WTC11 (cell line): Measurements from ENCODE around the gene INPP5A. TPM values are rescaled to one million over a fixed set of nuclear protein-coding genes. Genes with fewer than 3 reads are reported as not detected.

ENCODE experiments used
- ATAC-seq: fragments of 200-7000 bp; cut with Tn5 transposase; 2 replicates; pipeline ENCODE4 v1.10.0; 2021; ENCODE audit warnings: mild to moderate bottlenecking, moderate library complexity
- Bru-seq: library from RNA; stranded (reverse); fragments of 400-500 nt; gene quantifications from one replicate; lab custom pipeline; 2021; lab: Mats Ljungman, UMichigan
- CTCF ChIA-PET: fragments of 300-600 bp; sonication (Branson Sonifier 250); formaldehyde crosslinking; loops from one replicate; lab custom pipeline; 2021; ENCODE audit warnings: antibody characterized with exemption; lab: Charles Lee
- POLR2A ChIA-PET: fragments of 350-600 bp; sonication (Branson Sonifier 250); formaldehyde crosslinking; loops from one replicate; lab custom pipeline; 2021; ENCODE audit warnings: antibody characterized with exemption; lab: Charles Lee
- DNase-seq: peaks from one replicate; pipeline ENCODE4 v3.0.0; 2021; ENCODE audit warnings: low spot score
- H3K27ac Mint-ChIP-seq: 2 replicates; pipeline ENCODE4 v1.8.0; 2021; ENCODE audit warnings: mixed read lengths
- H3K27me3 Mint-ChIP-seq: 2 replicates; pipeline ENCODE4 v1.8.0; 2021; ENCODE audit warnings: low read depth, mild to moderate bottlenecking, moderate library complexity, mixed read lengths
- H3K36me3 Mint-ChIP-seq: 2 replicates; pipeline ENCODE4 v1.8.0; 2021; ENCODE audit warnings: mixed read lengths
- H3K4me1 Mint-ChIP-seq: 2 replicates; pipeline ENCODE4 v1.8.0; 2022; ENCODE audit warnings: mixed read lengths
- H3K4me3 Mint-ChIP-seq: 2 replicates; pipeline ENCODE4 v1.8.0; 2021; ENCODE audit warnings: mild to moderate bottlenecking, moderate library complexity, mixed read lengths
- H3K9me3 Mint-ChIP-seq: 2 replicates; pipeline ENCODE4 v1.8.0; 2021; ENCODE audit warnings: mixed read lengths
- ESRRA ChIP-seq: sonication (generic); formaldehyde crosslinking; IDR thresholded peaks from 2 replicates; pipeline ENCODE4 v1.8.1; 2022; ENCODE audit warnings: mild to moderate bottlenecking, missing genetic modification reagents, borderline replicate concordance
- FOXP1 ChIP-seq: sonication (generic); formaldehyde crosslinking; IDR thresholded peaks from 2 replicates; pipeline ENCODE4 v1.8.0; 2022; ENCODE audit warnings: missing genetic modification reagents, mild to moderate bottlenecking, moderate library complexity, borderline replicate concordance
- GTF2I ChIP-seq: fragments of 250-450 bp; sonication (Bioruptor Pico); conservative IDR thresholded peaks from 2 replicates; pipeline ENCODE4 v1.4.0; 2021; ENCODE audit warnings: mild to moderate bottlenecking
- JAZF1 ChIP-seq: fragments of 250-450 bp; sonication (Bioruptor Pico); IDR thresholded peaks from 2 replicates; pipeline ENCODE4 v1.9.0; 2021; ENCODE audit warnings: moderate library complexity, mild to moderate bottlenecking, inconsistent platforms
- JUN ChIP-seq: sonication (generic); formaldehyde crosslinking; IDR thresholded peaks from 2 replicates; pipeline ENCODE4 v1.8.0; 2023; ENCODE audit warnings: mild to moderate bottlenecking, missing genetic modification reagents
- NFYB ChIP-seq: sonication (generic); formaldehyde crosslinking; conservative IDR thresholded peaks from 2 replicates; pipeline ENCODE4 v1.8.0; 2022; ENCODE audit warnings: low read depth, missing genetic modification reagents
- OVOL2 ChIP-seq: fragments of 250-450 bp; sonication (Bioruptor Pico); IDR thresholded peaks from 2 replicates; pipeline ENCODE4 v1.9.0; 2021; ENCODE audit warnings: mild to moderate bottlenecking, borderline replicate concordance
- long read RNA-seq, 3 experiments: library from RNA in 1 of 3; library from capped mRNA in 1 of 3; library from polyadenylated mRNA in 1 of 3; unstranded in 2 of 3; stranded (forward) in 1 of 3; transcript quantifications; one replicate each; pipeline ENCODE4 v2.0.0, GENCODE V29; 2021
- total RNA-seq: library from RNA; stranded (reverse); gene quantifications from 3 replicates; pipeline ENCODE4 v1.2.3, GENCODE V29; 2021
- TF ChIP-seq, protein P1 (sequence below): sonication (generic); formaldehyde crosslinking; IDR thresholded peaks from 2 replicates; pipeline ENCODE4 v1.8.1; 2022; ENCODE audit warnings: missing genetic modification reagents, borderline replicate concordance
- TF ChIP-seq, protein P2 (sequence below): sonication (generic); formaldehyde crosslinking; IDR thresholded peaks from 2 replicates; pipeline ENCODE4 v1.8.1; 2023; ENCODE audit warnings: mild to moderate bottlenecking, moderate library complexity, missing genetic modification reagents
- TF ChIP-seq, protein P3 (sequence below): fragments of 250-450 bp; sonication (Bioruptor Pico); conservative IDR thresholded peaks from 2 replicates; pipeline ENCODE4 v1.9.0; 2021; ENCODE audit warnings: mild to moderate bottlenecking
- TF ChIP-seq, protein P4 (sequence below): fragments of 250-450 bp; sonication (Bioruptor Pico); IDR thresholded peaks from 2 replicates; pipeline ENCODE4 v1.9.0; 2021; ENCODE audit warnings: mild to moderate bottlenecking
- TF ChIP-seq, protein P5 (sequence below): fragments of 250-450 bp; sonication (Bioruptor Pico); IDR thresholded peaks from 2 replicates; pipeline ENCODE4 v1.9.0; 2021; ENCODE audit warnings: mild to moderate bottlenecking
- TF ChIP-seq, protein P6 (sequence below): sonication (generic); formaldehyde crosslinking; IDR thresholded peaks from 2 replicates; pipeline ENCODE4 v1.8.1; 2023; ENCODE audit warnings: mild to moderate bottlenecking, missing genetic modification reagents, borderline replicate concordance

INPP5A gene, protein sequence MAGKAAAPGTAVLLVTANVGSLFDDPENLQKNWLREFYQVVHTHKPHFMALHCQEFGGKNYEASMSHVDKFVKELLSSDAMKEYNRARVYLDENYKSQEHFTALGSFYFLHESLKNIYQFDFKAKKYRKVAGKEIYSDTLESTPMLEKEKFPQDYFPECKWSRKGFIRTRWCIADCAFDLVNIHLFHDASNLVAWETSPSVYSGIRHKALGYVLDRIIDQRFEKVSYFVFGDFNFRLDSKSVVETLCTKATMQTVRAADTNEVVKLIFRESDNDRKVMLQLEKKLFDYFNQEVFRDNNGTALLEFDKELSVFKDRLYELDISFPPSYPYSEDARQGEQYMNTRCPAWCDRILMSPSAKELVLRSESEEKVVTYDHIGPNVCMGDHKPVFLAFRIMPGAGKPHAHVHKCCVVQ
- total RNA-seq (20.0 to 22.1 TPM (median 21.5 TPM) in 3 replicates), Bru-seq, nascent RNA (percentile 46 among the genes with signal in this experiment)
- long read RNA-seq, experiment 1, transcript INPP5A-203 (16 exons, 2,967 nt): major isoform, 140 of 181 reads
- long read RNA-seq, experiment 1, partial matches to known transcripts: 8 of 181 reads
- long read RNA-seq, experiment 1, other reads (novel, unspliced or antisense): 33 of 181 reads
- long read RNA-seq, experiment 2, transcript INPP5A-203 (16 exons, 2,967 nt): major isoform, 5 of 27 reads
- long read RNA-seq, experiment 2, partial matches to known transcripts: 13 of 27 reads
- long read RNA-seq, experiment 2, other reads (novel, unspliced or antisense): 9 of 27 reads
- long read RNA-seq, experiment 3, partial matches to known transcripts: 0 of 1 reads
- long read RNA-seq, experiment 3, other reads (novel, unspliced or antisense): 1 of 1 reads

DNA sequence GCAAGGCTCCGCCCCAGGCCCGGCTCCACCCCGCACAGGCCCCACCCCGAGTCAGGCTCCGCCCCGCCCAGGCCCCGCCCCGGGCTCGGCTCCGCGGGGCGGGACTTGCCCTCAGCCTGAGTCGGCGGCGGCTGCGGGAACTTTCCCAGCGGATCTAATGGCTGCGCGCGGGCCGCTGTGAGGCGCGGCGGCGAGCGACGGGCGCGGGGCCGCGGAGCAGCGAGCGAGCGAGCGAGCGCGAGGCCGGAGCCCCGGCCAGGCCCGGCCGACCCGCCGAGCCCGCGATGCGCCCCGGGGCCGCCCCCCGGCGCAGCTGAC is at the start of gene INPP5A:
INPP5A (plus strand) TSS at position 104 of the 318 bp plus-strand sequence. CDS start 310 bp downstream, outside the sequence.
- Mint-ChIP-seq H3K9me3 (no peaks in the 10 kb centered on the region), H3K4me1 (peaks cover 51% of the 10 kb centered on the region), H3K27ac (no peak within 1 kb of the TSS), H3K4me3 (peak within 1 kb of the TSS; percentile 86), H3K27me3 (peaks cover 13% of the 10 kb centered on the region), H3K36me3 (no peaks in the 10 kb centered on the region; the same call in 1 of the 2 replicates)
- ATAC-seq (no peak), DNase-seq (no peak)
- ChIA-PET POLR2A (no interaction called here), CTCF (no interaction called here)
- TF ChIP-seq FOXP1 (CRISPR knock-in tag): no peak
- TF ChIP-seq NFYB (CRISPR knock-in tag): 0 out of 2 replicates have a peak, but pooled peaks have one; percentile 5
- TF ChIP-seq, protein P1, sequence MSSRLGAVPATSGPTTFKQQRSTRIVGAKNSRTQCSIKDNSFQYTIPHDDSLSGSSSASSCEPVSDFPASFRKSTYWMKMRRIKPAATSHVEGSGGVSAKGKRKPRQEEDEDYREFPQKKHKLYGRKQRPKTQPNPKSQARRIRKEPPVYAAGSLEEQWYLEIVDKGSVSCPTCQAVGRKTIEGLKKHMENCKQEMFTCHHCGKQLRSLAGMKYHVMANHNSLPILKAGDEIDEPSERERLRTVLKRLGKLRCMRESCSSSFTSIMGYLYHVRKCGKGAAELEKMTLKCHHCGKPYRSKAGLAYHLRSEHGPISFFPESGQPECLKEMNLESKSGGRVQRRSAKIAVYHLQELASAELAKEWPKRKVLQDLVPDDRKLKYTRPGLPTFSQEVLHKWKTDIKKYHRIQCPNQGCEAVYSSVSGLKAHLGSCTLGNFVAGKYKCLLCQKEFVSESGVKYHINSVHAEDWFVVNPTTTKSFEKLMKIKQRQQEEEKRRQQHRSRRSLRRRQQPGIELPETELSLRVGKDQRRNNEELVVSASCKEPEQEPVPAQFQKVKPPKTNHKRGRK (CRISPR knock-in tag): no peak
- TF ChIP-seq, protein P2, sequence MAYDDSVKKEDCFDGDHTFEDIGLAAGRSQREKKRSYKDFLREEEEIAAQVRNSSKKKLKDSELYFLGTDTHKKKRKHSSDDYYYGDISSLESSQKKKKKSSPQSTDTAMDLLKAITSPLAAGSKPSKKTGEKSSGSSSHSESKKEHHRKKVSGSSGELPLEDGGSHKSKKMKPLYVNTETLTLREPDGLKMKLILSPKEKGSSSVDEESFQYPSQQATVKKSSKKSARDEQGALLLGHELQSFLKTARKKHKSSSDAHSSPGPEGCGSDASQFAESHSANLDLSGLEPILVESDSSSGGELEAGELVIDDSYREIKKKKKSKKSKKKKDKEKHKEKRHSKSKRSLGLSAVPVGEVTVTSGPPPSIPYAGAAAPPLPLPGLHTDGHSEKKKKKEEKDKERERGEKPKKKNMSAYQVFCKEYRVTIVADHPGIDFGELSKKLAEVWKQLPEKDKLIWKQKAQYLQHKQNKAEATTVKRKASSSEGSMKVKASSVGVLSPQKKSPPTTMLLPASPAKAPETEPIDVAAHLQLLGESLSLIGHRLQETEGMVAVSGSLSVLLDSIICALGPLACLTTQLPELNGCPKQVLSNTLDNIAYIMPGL: peak; percentile 30; the same call in 1 of the 2 replicates

DNA sequence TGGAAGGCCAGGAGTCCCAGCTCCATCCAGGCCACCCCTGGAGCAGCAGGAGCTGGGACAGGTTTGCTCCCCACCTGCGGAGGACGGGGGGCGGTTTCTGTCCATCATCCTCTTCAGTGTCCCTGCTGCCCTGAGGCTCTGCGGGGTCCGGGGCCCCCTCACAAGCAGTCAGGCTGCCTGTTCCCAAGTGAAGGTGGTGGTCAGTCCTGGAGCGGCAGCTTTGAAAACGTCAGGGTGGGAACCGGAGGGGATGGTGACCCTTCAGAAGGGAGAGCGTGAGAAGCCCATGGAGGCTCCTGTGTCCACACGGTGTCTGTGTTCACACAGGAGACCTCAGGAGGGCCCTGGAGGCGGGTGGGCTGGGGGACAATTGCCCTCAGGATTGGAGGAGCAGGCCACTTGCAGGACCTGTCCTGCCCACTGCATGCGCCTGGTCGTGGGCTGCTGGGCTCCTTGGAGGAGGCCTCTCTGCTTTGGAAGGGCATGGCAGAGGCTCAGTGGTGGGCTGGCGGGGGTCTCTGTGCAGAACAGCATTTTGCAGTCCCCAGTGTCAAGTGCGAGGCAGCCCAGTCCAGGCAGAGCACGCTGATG is 49.3 kb upstream of the INPP5A start:
- Mint-ChIP-seq H3K36me3 (no peaks in the 10 kb centered on the region), H3K27ac (no peak overlapping the region), H3K27me3 (no peaks in the 10 kb centered on the region; the same call in 1 of the 2 replicates), H3K9me3 (peaks cover 5% of the 10 kb centered on the region; the same call in 1 of the 2 replicates), H3K4me1 (no peaks in the 10 kb centered on the region), H3K4me3 (no peak overlapping the region)
- CTCF ChIA-PET: no interaction called here
- POLR2A ChIA-PET: no interaction called here
- ATAC-seq: no peak
- TF ChIP-seq GTF2I (CRISPR knock-in tag): no peak
- DNase-seq: peak; percentile 9

DNA sequence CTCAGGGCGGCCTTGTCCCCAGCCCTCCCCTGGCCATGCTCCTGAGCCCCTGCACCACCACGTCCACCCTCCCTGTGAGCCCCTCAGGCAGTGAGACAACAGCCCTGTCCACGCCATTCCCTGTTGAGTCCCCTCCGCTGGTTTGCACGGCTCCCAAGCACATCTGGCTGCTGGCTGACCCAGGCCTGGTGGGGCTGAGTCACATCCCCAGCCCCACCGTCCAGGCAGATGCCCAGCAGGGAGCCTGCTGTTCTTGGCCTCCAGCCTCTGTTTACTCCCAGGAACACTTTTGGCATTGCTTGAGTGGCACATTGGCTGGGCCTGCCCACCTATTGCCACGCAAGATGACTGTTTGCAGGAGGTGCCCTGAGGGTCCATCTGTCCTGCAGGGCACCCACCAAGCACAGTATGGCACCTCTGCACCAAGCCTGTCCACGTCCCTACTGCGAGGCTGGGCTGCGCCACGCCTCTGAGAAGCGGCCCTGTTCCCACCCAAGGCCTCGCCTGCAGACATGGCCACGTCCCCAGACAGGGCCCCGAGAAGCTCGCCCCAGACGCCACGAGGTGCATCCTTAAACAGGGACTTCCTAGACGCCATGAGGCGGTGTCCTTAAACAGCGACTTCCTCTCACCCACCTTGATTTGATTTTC is 48.4 kb upstream of the INPP5A start:
- Mint-ChIP-seq H3K4me3 (no peak overlapping the region), H3K4me1 (no peaks in the 10 kb centered on the region), H3K27ac (no peak overlapping the region; the same call in 1 of the 2 replicates), H3K27me3 (no peaks in the 10 kb centered on the region; the same call in 1 of the 2 replicates), H3K36me3 (no peaks in the 10 kb centered on the region), H3K9me3 (peaks cover 5% of the 10 kb centered on the region; the same call in 1 of the 2 replicates)
- CTCF ChIA-PET: no interaction called here
- peak; percentile 4 for DNase-seq
- ATAC-seq: no peak
- POLR2A ChIA-PET: no interaction called here
- TF ChIP-seq OVOL2 (no peak), JUN (CRISPR knock-in tag) (no peak), JAZF1 (CRISPR knock-in tag) (no peak), ESRRA (CRISPR knock-in tag) (no peak)
- TF ChIP-seq, protein P3, sequence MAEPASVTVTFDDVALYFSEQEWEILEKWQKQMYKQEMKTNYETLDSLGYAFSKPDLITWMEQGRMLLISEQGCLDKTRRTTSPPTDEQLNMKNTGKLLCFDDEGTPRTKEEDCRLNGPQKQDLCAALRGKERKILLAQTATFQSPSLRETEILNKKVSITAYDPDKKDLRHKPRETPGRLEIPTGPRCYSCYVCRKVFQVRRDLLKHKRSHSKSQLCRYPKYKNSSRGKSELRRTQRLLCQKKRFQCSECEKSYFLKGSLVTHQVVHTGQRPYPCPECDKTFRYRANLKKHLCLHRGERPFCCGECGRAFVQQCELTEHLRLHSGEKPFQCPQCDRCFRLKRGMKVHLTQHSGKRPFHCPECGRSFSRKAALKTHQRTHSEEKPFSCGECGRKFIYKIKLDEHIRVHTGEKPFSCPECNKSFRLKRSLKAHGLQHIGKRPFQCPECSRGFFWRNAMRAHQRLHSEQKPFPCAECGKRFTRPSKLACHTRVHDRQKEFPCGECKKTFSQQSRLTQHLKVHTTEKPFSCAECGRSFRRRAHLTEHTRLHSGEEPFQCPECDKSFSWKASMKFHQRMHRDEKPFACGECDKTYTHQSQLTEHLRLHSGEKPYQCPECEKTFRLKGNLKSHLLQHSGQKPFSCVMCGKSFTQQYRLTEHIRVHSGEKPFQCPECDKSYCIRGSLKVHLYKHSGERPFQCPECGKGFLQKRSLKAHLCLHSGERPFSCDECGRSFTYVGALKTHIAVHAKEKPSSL (CRISPR knock-in tag): no peak
- TF ChIP-seq, protein P4, sequence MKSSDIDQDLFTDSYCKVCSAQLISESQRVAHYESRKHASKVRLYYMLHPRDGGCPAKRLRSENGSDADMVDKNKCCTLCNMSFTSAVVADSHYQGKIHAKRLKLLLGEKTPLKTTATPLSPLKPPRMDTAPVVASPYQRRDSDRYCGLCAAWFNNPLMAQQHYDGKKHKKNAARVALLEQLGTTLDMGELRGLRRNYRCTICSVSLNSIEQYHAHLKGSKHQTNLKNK (CRISPR knock-in tag): no peak
- TF ChIP-seq, protein P5, sequence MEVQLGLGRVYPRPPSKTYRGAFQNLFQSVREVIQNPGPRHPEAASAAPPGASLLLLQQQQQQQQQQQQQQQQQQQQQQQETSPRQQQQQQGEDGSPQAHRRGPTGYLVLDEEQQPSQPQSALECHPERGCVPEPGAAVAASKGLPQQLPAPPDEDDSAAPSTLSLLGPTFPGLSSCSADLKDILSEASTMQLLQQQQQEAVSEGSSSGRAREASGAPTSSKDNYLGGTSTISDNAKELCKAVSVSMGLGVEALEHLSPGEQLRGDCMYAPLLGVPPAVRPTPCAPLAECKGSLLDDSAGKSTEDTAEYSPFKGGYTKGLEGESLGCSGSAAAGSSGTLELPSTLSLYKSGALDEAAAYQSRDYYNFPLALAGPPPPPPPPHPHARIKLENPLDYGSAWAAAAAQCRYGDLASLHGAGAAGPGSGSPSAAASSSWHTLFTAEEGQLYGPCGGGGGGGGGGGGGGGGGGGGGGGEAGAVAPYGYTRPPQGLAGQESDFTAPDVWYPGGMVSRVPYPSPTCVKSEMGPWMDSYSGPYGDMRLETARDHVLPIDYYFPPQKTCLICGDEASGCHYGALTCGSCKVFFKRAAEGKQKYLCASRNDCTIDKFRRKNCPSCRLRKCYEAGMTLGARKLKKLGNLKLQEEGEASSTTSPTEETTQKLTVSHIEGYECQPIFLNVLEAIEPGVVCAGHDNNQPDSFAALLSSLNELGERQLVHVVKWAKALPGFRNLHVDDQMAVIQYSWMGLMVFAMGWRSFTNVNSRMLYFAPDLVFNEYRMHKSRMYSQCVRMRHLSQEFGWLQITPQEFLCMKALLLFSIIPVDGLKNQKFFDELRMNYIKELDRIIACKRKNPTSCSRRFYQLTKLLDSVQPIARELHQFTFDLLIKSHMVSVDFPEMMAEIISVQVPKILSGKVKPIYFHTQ (CRISPR knock-in tag): no peak
- TF ChIP-seq, protein P6, sequence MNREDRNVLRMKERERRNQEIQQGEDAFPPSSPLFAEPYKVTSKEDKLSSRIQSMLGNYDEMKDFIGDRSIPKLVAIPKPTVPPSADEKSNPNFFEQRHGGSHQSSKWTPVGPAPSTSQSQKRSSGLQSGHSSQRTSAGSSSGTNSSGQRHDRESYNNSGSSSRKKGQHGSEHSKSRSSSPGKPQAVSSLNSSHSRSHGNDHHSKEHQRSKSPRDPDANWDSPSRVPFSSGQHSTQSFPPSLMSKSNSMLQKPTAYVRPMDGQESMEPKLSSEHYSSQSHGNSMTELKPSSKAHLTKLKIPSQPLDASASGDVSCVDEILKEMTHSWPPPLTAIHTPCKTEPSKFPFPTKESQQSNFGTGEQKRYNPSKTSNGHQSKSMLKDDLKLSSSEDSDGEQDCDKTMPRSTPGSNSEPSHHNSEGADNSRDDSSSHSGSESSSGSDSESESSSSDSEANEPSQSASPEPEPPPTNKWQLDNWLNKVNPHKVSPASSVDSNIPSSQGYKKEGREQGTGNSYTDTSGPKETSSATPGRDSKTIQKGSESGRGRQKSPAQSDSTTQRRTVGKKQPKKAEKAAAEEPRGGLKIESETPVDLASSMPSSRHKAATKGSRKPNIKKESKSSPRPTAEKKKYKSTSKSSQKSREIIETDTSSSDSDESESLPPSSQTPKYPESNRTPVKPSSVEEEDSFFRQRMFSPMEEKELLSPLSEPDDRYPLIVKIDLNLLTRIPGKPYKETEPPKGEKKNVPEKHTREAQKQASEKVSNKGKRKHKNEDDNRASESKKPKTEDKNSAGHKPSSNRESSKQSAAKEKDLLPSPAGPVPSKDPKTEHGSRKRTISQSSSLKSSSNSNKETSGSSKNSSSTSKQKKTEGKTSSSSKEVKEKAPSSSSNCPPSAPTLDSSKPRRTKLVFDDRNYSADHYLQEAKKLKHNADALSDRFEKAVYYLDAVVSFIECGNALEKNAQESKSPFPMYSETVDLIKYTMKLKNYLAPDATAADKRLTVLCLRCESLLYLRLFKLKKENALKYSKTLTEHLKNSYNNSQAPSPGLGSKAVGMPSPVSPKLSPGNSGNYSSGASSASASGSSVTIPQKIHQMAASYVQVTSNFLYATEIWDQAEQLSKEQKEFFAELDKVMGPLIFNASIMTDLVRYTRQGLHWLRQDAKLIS (CRISPR knock-in tag): no peak
